Activated T-cell treated with anti-CD3 and anti-CD28 coated beads, Interleukin-2, amount 50 U/mL, for 72 hours (primary cell): ENCODE results near the gene CNMD. TPM values are rescaled to one million over a fixed set of nuclear protein-coding genes. Genes with fewer than 3 reads are reported as not detected.

Experiments used
- ATAC-seq, 2 donors: fragments of 150-1000 bp; cut with Tn5 transposase; replicated peaks in 1 of 2; 2 replicates each; pipeline ENCODE4 v1.10.0; 2021; ENCODE audit warnings: moderate library complexity in 2 of 2, mild to moderate bottlenecking in 1 of 2
- DNase-seq, 2 donors: peaks; one replicate each; pipeline ENCODE4 v3.0.0; 2021 to 2022; ENCODE audit warnings: mixed read lengths in 1 of 2
- H3K27ac Mint-ChIP-seq: one replicate; pipeline ENCODE4 v1.8.0; 2022; ENCODE audit warnings: mild to moderate bottlenecking, moderate library complexity, mixed read lengths
- H3K27me3 Mint-ChIP-seq: one replicate; pipeline ENCODE4 v1.8.0; 2022; ENCODE audit warnings: low read depth, mixed read lengths
- H3K36me3 Mint-ChIP-seq, 2 donors: one replicate each; pipeline ENCODE4 v1.8.0; 2022; ENCODE audit warnings: mixed read lengths in 2 of 2, mild to moderate bottlenecking in 1 of 2; ENCODE audit not compliant: insufficient read depth in 2 of 2
- H3K4me1 Mint-ChIP-seq: one replicate; pipeline ENCODE4 v1.8.0; 2022; ENCODE audit warnings: low read depth, mixed read lengths
- H3K4me3 Mint-ChIP-seq, 2 donors: one replicate each; pipeline ENCODE4 v1.8.0; 2022; ENCODE audit warnings: mild to moderate bottlenecking in 2 of 2, mixed read lengths in 2 of 2, moderate library complexity in 2 of 2
- H3K9me3 Mint-ChIP-seq, 2 donors: one replicate each; pipeline ENCODE4 v1.8.0; 2022; ENCODE audit warnings: mixed read lengths in 2 of 2
- total RNA-seq, 2 donors: library from RNA; stranded (reverse); gene quantifications; one replicate each; pipeline ENCODE4 v1.2.3, GENCODE V29; 2022

CNMD gene
- total RNA-seq = not detected

GRCh38 chr13:52739468-52740071, at the start of gene CNMD:
Gene CNMD, minus strand, starts transcription at chr13:52739820. Its CDS starts 119 bp downstream, at chr13:52739701.
- peaks cover 54% of the 10 kb centered on the region for H3K27me3 Mint-ChIP-seq
- ATAC-seq (no peak), DNase-seq (no peak)
- H3K27ac Mint-ChIP-seq = no peak within 1 kb of the TSS
- peaks cover 0 to 3% of the 10 kb centered on the region in 2 donors for H3K9me3 Mint-ChIP-seq
- H3K36me3 Mint-ChIP-seq = peaks cover 0 to 4% of the 10 kb centered on the region in 2 donors
- peaks cover 5% of the 10 kb centered on the region for H3K4me1 Mint-ChIP-seq
- H3K4me3 Mint-ChIP-seq = peak within 1 kb of the TSS; percentile 63 to 80

DNA sequence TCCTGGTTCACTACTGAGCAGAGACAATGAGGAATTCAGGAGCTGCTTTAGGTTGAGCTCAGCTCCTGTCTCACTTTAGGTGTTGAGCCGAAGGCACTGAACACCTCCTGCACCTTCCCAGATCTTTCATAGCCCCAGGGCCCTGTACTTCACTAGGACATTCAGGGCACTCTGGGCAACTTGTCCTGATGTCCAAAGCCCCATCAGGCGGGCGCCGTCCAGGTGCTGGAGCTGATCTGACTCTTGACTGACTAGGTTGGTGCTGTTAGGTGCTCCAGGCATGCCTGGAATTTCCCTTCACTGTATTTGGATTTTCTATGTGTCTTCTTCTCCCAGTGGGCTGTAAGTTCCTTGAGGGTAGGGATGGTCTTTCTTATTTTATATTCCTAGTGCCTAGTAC, 48.4 kb upstream of the CNMD start:
- Mint-ChIP-seq H3K27me3 (peaks cover 16% of the 10 kb centered on the region), H3K36me3 (no peaks in the 10 kb centered on the region)

GRCh38 chr13:52787235-52787634, 47.6 kb upstream of the CNMD start:
- ATAC-seq (no peak), DNase-seq (no peak)
- Mint-ChIP-seq H3K4me3 (no peak overlapping the region), H3K9me3 (no peaks in the 10 kb centered on the region), H3K27me3 (peaks cover 16% of the 10 kb centered on the region), H3K4me1 (no peaks in the 10 kb centered on the region), H3K27ac (no peak overlapping the region), H3K36me3 (no peaks in the 10 kb centered on the region)

More for the DNA sequence above, 48.4 kb upstream of the CNMD start:
- ATAC-seq (no peak), DNase-seq (no peak)
- Mint-ChIP-seq H3K4me1 (no peaks in the 10 kb centered on the region), H3K9me3 (no peaks in the 10 kb centered on the region), H3K27ac (no peak overlapping the region), H3K4me3 (no peak overlapping the region)

- H3K4me3 Mint-ChIP-seq = no peak overlapping the region
- no peak overlapping the region for H3K27ac Mint-ChIP-seq
- H3K9me3 Mint-ChIP-seq = no peaks in the 10 kb centered on the region
- no peaks in the 10 kb centered on the region for H3K36me3 Mint-ChIP-seq
- DNase-seq = no peak
- ATAC-seq = no peak
- no peaks in the 10 kb centered on the region for H3K4me1 Mint-ChIP-seq
- peaks cover 16% of the 10 kb centered on the region for H3K27me3 Mint-ChIP-seq
These were observed 47.1 kb upstream of the CNMD start for GRCh38 chr13:52786766-52787165.

DNA sequence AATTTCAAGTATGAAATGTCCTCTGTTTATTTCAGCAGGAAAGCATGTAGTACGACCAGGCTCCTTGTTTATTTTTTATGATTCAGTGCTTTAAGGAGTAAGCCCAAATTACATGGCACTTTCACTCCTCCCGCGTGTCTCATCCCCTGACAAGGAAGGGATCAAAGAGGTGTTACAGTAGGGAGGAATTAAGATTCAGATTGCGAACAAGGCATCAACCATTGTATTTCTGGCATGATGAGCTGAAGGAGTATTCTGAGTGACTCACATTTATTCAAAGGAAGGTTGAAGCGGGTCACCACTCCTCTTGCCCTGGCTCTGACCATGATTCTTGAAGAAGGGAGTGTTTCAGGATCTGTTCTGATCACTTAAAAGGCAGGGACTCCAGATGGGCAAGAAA, 46.1 kb upstream of the CNMD start:
- ATAC-seq = no peak
- H3K27ac Mint-ChIP-seq = no peak overlapping the region
- peaks cover 22% of the 10 kb centered on the region for H3K27me3 Mint-ChIP-seq
- H3K4me3 Mint-ChIP-seq = no peak overlapping the region
- no peak for DNase-seq
- H3K4me1 Mint-ChIP-seq = no peaks in the 10 kb centered on the region
- H3K36me3 Mint-ChIP-seq = no peaks in the 10 kb centered on the region
- no peaks in the 10 kb centered on the region for H3K9me3 Mint-ChIP-seq

GRCh38 chr13:52784591-52785340, 45.1 kb upstream of the CNMD start:
- Mint-ChIP-seq H3K9me3 (no peaks in the 10 kb centered on the region), H3K27ac (no peak overlapping the region), H3K27me3 (peaks cover 24% of the 10 kb centered on the region), H3K4me3 (no peak overlapping the region), H3K36me3 (no peaks in the 10 kb centered on the region), H3K4me1 (no peaks in the 10 kb centered on the region)
- no peak for DNase-seq
- no peak for ATAC-seq

DNA sequence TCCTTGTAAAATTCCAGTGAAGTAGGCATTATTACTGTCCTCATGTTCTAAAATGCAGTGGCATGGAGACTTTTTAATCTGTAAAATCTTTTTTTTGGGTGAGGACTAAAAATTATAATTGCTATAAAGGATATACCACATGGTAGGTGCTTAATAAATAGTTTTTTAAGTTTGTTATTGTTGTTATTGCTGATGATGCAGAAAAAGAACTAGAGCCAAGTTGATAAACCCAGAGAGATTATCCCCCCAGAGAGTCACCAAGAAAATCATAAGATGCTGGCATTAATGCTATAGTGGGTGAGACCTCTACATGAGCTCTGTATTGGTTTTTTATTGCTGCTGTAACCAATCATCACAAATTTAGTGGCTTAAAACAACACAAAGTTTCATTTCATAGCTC, 44.3 kb upstream of the CNMD start:
- no peak for DNase-seq
- no peak overlapping the region for H3K27ac Mint-ChIP-seq

DNA sequence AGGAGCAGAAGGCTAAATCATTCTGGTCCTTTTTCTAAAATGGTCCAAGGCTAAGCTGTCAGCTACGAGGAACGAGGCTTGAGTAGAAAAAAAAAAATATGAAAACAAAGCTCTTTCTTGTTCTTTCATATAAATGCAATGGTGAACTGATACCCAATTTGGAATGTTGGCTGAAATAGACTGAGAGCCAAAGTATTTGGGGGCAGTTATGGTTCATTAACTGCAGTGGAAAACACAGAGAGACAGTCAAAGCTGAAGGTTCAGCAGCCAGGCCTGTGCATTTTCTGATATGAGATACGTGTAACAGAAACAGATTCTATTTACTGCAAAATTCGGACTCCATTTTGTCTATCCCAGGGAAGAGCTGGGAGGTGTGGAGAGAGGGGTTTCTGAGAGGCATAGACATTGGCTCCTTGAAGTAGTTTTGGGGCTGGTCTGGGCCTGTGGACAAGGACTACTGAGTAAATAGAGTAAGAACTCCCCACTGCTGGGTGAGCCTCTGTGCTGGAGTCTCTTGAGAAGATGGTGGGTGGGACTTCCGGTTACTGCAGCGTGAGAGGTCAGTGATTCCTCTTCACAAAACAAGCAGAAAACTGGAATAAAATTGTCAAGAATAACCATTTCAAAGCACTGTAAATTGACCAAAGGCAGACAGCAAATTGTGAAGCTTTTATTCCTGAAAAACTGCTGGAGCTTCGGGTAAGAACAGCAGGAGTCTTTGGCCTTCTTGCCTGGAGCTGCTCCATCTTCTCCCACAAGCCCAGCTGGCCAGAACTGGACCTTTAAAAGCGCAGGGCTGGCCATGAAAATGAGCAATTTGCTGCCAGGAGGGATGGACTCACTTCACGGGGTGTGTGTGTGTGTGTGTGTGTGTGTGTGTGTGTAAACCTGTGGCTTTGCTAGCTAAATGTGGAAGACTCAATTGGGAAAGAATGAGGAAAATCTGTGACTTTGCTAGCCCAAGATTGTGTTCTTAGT, 43.1 kb upstream of the CNMD start:
- DNase-seq (no peak), ATAC-seq (no peak)
- Mint-ChIP-seq H3K27ac (no peak overlapping the region), H3K27me3 (peaks cover 20% of the 10 kb centered on the region), H3K4me3 (no peak overlapping the region), H3K36me3 (no peaks in the 10 kb centered on the region), H3K4me1 (no peaks in the 10 kb centered on the region), H3K9me3 (no peaks in the 10 kb centered on the region)

More for the DNA sequence above, 44.3 kb upstream of the CNMD start:
- no peak for ATAC-seq
- no peaks in the 10 kb centered on the region for H3K36me3 Mint-ChIP-seq
- peaks cover 28% of the 10 kb centered on the region for H3K27me3 Mint-ChIP-seq
- no peaks in the 10 kb centered on the region for H3K9me3 Mint-ChIP-seq
- no peak overlapping the region for H3K4me3 Mint-ChIP-seq
- no peaks in the 10 kb centered on the region for H3K4me1 Mint-ChIP-seq

GRCh38 chr13:52780611-52781010, 41.0 kb upstream of the CNMD start:
- ATAC-seq (no peak), DNase-seq (no peak)
- no peaks in the 10 kb centered on the region for H3K4me1 Mint-ChIP-seq
- no peaks in the 10 kb centered on the region for H3K9me3 Mint-ChIP-seq
- H3K4me3 Mint-ChIP-seq = no peak overlapping the region
- H3K27me3 Mint-ChIP-seq = peaks cover 25% of the 10 kb centered on the region
- no peaks in the 10 kb centered on the region for H3K36me3 Mint-ChIP-seq
- no peak overlapping the region for H3K27ac Mint-ChIP-seq

DNA sequence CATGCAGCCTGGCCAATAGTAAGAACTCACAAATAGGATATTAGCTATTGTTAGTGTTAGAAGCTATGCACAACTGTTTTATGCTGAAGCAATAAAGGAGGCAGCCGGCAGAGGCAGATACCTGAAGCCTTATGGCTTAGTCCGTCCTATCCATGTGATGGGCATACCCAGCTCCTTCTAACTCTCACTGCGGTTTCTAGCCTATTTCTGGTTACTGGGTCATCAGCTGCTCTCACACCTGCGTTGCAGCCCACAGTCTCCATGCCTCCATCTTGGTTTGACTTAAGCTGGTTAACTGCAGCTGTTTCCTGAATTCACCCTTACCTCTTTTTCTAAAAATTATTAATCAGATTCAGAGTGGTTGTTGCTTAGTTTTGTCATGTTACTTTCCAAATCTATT, 40.5 kb upstream of the CNMD start:
- Mint-ChIP-seq H3K4me1 (no peaks in the 10 kb centered on the region), H3K4me3 (no peak overlapping the region), H3K36me3 (no peaks in the 10 kb centered on the region)

DNA sequence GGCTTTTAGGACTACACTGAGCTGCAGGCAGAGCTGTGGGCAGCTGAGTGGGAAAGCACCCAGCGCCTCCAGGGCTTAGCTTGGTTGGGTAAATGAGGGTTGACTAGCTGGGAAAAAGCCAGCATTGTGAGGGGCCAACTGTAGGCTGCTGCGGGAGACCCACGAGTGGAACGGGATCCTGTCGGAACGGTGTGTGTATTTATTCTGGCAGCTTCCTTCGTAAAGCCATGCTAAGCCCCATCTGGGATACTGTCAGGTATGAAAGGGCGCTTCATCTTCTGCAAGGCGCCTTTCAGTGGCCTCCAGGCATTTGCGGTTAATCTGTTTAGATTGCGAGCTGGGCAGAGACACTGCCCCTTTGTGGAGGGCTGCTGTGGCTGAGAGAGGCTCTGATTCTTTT, 39.5 kb upstream of the CNMD start:
- no peak overlapping the region for H3K4me3 Mint-ChIP-seq
- H3K27ac Mint-ChIP-seq = no peak overlapping the region
- DNase-seq = no peak
- H3K9me3 Mint-ChIP-seq = no peaks in the 10 kb centered on the region
- ATAC-seq = no peak
- H3K27me3 Mint-ChIP-seq = peaks cover 30% of the 10 kb centered on the region
- H3K36me3 Mint-ChIP-seq = no peaks in the 10 kb centered on the region
- no peaks in the 10 kb centered on the region for H3K4me1 Mint-ChIP-seq

More for the DNA sequence above, 40.5 kb upstream of the CNMD start:
- no peak overlapping the region for H3K27ac Mint-ChIP-seq
- H3K27me3 Mint-ChIP-seq = peaks cover 30% of the 10 kb centered on the region
- ATAC-seq (no peak), DNase-seq (no peak)
- H3K9me3 Mint-ChIP-seq = no peaks in the 10 kb centered on the region

GRCh38 chr13:52776726-52777125, 37.1 kb upstream of the CNMD start:
- Mint-ChIP-seq H3K36me3 (no peaks in the 10 kb centered on the region), H3K9me3 (no peaks in the 10 kb centered on the region), H3K27ac (no peak overlapping the region), H3K4me1 (no peaks in the 10 kb centered on the region), H3K27me3 (peaks cover 37% of the 10 kb centered on the region), H3K4me3 (no peak overlapping the region)
- ATAC-seq = no peak
- no peak for DNase-seq

DNA sequence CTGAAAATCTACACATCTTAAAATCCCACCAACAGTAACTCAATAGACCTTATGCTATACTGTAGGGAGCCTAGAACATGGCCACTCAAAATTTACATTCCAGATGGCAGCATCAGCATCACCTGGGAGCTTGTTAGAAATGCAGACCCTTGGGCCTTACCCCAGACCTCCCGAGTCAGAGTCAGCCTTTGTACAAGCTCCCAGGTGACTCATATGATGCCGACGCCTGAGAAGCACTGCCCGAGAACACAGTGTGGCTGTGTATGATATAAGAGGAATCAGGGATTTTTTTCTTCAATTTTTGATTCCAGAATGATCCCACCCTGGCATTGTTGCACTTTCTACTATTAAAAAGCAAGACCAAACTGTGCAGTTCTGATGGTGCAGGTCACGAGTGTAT, 35.9 kb upstream of the CNMD start:
- peaks cover 29% of the 10 kb centered on the region for H3K27me3 Mint-ChIP-seq
- DNase-seq (no peak), ATAC-seq (no peak)
- H3K36me3 Mint-ChIP-seq = no peaks in the 10 kb centered on the region
- H3K4me1 Mint-ChIP-seq = no peaks in the 10 kb centered on the region
- no peaks in the 10 kb centered on the region for H3K9me3 Mint-ChIP-seq
- no peak overlapping the region for H3K4me3 Mint-ChIP-seq
- no peak overlapping the region for H3K27ac Mint-ChIP-seq
